ENCODE data around the gene BMX.

DNA sequence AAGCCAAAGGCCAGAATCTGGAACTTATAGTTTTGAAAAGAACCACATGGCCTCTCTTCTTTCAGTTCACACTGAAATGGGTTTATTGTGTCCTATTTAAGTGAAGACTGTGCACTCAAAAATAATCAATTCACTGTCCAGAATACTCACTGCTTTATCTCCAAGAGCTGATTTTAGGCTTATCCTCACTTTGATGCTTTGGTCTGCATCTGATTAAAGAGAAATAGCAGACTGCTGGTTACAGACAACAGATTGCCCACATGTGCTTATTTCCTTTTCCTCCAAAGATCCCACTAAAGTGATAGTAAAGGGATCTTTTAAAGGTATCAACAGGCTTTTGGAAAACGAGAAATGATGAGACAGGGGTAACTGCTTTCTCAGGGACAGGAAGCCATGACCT, 69.5 kb downstream of the BMX start:
- TF ChIP-seq, protein P1, sequence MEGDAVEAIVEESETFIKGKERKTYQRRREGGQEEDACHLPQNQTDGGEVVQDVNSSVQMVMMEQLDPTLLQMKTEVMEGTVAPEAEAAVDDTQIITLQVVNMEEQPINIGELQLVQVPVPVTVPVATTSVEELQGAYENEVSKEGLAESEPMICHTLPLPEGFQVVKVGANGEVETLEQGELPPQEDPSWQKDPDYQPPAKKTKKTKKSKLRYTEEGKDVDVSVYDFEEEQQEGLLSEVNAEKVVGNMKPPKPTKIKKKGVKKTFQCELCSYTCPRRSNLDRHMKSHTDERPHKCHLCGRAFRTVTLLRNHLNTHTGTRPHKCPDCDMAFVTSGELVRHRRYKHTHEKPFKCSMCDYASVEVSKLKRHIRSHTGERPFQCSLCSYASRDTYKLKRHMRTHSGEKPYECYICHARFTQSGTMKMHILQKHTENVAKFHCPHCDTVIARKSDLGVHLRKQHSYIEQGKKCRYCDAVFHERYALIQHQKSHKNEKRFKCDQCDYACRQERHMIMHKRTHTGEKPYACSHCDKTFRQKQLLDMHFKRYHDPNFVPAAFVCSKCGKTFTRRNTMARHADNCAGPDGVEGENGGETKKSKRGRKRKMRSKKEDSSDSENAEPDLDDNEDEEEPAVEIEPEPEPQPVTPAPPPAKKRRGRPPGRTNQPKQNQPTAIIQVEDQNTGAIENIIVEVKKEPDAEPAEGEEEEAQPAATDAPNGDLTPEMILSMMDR (conservative IDR thresholded peaks at IDR 0.05): no peak
- TF ChIP-seq EZH2 (IDR thresholded peaks at IDR 0.05; ENCODE audit: low read depth): no peak
